ENCODE results near the gene MT3.

MT3 gene

GRCh38 chr16:56631197-56631596, 41.9 kb downstream of the MT3 start:
- no peak for DNase-seq (ENCODE audit: low read depth)

- no peak for DNase-seq (ENCODE audit: low read depth)
Observed at GRCh38 chr16:56631832-56632155, 42.5 kb downstream of the MT3 start.

GRCh38 chr16:56632156-56632847, 43.0 kb downstream of the MT3 start, which contains the start of gene MT1M:
MT1M (plus strand) TSS chr16:56632659; CDS start chr16:56632732, 73 bp downstream.
- no peak for DNase-seq (ENCODE audit: low read depth)

GRCh38 chr16:56632848-56633365, 43.6 kb downstream of the MT3 start:
- DNase-seq (ENCODE audit: low read depth), result no peak

GRCh38 chr16:56633535-56633934, 44.2 kb downstream of the MT3 start:
- no peak for DNase-seq (ENCODE audit: low read depth)

GRCh38 chr16:56634715-56635440, 45.5 kb downstream of the MT3 start:
- no peak for DNase-seq (ENCODE audit: low read depth)

- no peak for DNase-seq (ENCODE audit: low read depth)
Observed at GRCh38 chr16:56635441-56635967, 46.2 kb downstream of the MT3 start.

GRCh38 chr16:56636616-56637413, 47.5 kb downstream of the MT3 start:
- DNase-seq (ENCODE audit: low read depth), result no peak

GRCh38 chr16:56637814-56638750, 48.8 kb downstream of the MT3 start, which contains the start of gene MT1A:
MT1A (plus strand) TSS chr16:56638666; CDS start chr16:56638739, 73 bp downstream.
- DNase-seq (ENCODE audit: low read depth), result no peak

- DNase-seq (ENCODE audit: low read depth), result no peak
Observed at GRCh38 chr16:56639045-56639444, 49.7 kb downstream of the MT3 start.

GRCh38 chr16:56640076-56640475, 50.7 kb downstream of the MT3 start:
- no peak for DNase-seq (ENCODE audit: low read depth)

Data from stimulated activated CD8-positive, alpha-beta memory T cell treated with anti-CD3 and anti-CD28 coated beads, Interleukin-15, amount 100 ng/mL, for 1 hour (primary cell).